HepG2 (cell line): ENCODE data around the gene ENSA. TPM values are rescaled to one million over a fixed set of nuclear protein-coding genes. Genes with fewer than 3 reads are reported as not detected.

ENCODE experiments used
- ATAC-seq: fragments of 200-7000 bp; cut with Tn5 transposase; 3 replicates; pipeline ENCODE4 v1.9.1; 2020; ENCODE audit warnings: mild to moderate bottlenecking, moderate library complexity
- BruUV-seq: library from RNA; stranded (reverse); fragments of 400-500 nt; replicated peaks from 2 replicates; lab custom pipeline; 2021; lab: Mats Ljungman, UMichigan
- CTCF ChIA-PET: fragments of 300-600 bp; formaldehyde crosslinking; extraction: SDS; loops from one replicate; lab custom pipeline; 2021; ENCODE audit warnings: low total read pairs, inconsistent platforms, low intra/inter-chr PET ratio; lab: Yijun Ruan, JAX
- POLR2A ChIA-PET: fragments of 350-600 bp; sonication (Branson Sonifier 250); formaldehyde crosslinking; loops from one replicate; lab custom pipeline; 2020; ENCODE audit warnings: antibody characterized with exemption, inconsistent platforms; lab: Yijun Ruan, JAX
- DNase-seq: peaks from one replicate; pipeline ENCODE4 v3.0.0-alpha.2; 2015; ENCODE audit warnings: low spot score
- FAIRE-seq: peaks from 3 replicates; lab custom pipeline; 2011; peaks lifted over from hg19 to GRCh38; lab: Jason Lieb, UNC
- H2AFZ ChIP-seq: one replicate; pipeline ENCODE4 v1.6.1; 2011; ENCODE audit warnings: low read length, inconsistent platforms
- H3K27ac ChIP-seq: fragments of 300-600 bp; 3 replicates; pipeline ENCODE4 v1.8.0; 2011; ENCODE audit warnings: mixed run types, mild to moderate bottlenecking, mixed read lengths, low read length, inconsistent platforms; ENCODE audit not compliant: insufficient read depth; ENCODE audit errors: extremely low read length
- H3K27me3 ChIP-seq, 2 experiments: fragments of 200-600 bp in 1 of 2; 2 replicates in 1 of 2; 3 replicates in 1 of 2; pipeline versions ENCODE4 v1.6.0 to v1.8.0; 2011; ENCODE audit warnings: low read length in 2 of 2, mild to moderate bottlenecking in 2 of 2, moderate library complexity in 2 of 2, inconsistent platforms in 1 of 2; ENCODE audit not compliant: insufficient read depth in 2 of 2, control insufficient read depth in 1 of 2
- H3K36me3 ChIP-seq, 2 experiments: fragments of 200-600 bp in 1 of 2; replicated peaks in 1 of 2; 2 replicates in 1 of 2; 3 replicates in 1 of 2; pipeline versions ENCODE4 v1.5.1 to v1.8.0; 2011; ENCODE audit warnings: low read length in 2 of 2, inconsistent platforms in 1 of 2; ENCODE audit not compliant: insufficient read depth in 2 of 2, control insufficient read depth in 1 of 2
- H3K4me1 ChIP-seq: 2 replicates; pipeline ENCODE4 v1.5.1; 2012; ENCODE audit warnings: low read length, inconsistent platforms; ENCODE audit not compliant: insufficient read depth
- H3K4me2 ChIP-seq: 2 replicates; pipeline ENCODE4 v1.6.0; 2011; ENCODE audit warnings: low read depth, low read length, inconsistent platforms
- H3K4me3 ChIP-seq, 3 experiments: fragments of 200-600 bp in 1 of 3; sonication (generic), shearing (Covaris generic) in 1 of 3; replicated peaks in 1 of 3; 2 replicates each; pipeline ENCODE4 v1.5.1; 2011 to 2016; ENCODE audit warnings: low read length in 3 of 3, inconsistent platforms in 2 of 3, low read depth in 2 of 3, mild to moderate bottlenecking in 2 of 3, control low read depth in 1 of 3, mixed read lengths in 1 of 3; ENCODE audit not compliant: insufficient read depth in 1 of 3
- H3K79me2 ChIP-seq: one replicate; pipeline ENCODE4 v1.6.1; 2011; ENCODE audit warnings: low read length, inconsistent platforms; ENCODE audit not compliant: insufficient read depth
- H3K9ac ChIP-seq: 2 replicates; pipeline ENCODE4 v1.6.0; 2011; ENCODE audit warnings: mild to moderate bottlenecking, low read depth, low read length, inconsistent platforms; ENCODE audit not compliant: insufficient read depth
- H3K9me3 ChIP-seq: 2 replicates; pipeline ENCODE4 v1.5.1; 2012; ENCODE audit warnings: mild to moderate bottlenecking, low read length
- H4K20me1 ChIP-seq: 2 replicates; pipeline ENCODE4 v1.6.0; 2011; ENCODE audit warnings: inconsistent platforms, mild to moderate bottlenecking, low read length, moderate library complexity; ENCODE audit not compliant: insufficient read depth
- ATM ChIP-seq: fragments of 450-650 bp; IDR thresholded peaks from 2 replicates; pipeline ENCODE4 v1.7.1; 2017; ENCODE audit warnings: mild to moderate bottlenecking, borderline replicate concordance
- ELF1 ChIP-seq: sonication (generic); formaldehyde crosslinking; IDR thresholded peaks from 2 replicates; pipeline ENCODE4 v1.4.0; 2020; ENCODE audit warnings: missing genetic modification reagents
- IRF2 ChIP-seq: IDR thresholded peaks from 2 replicates; pipeline ENCODE4 v1.6.1; 2018; ENCODE audit warnings: missing genetic modification reagents, missing compliant biosample characterization
- KDM3A ChIP-seq: IDR thresholded peaks from 2 replicates; pipeline ENCODE4 v1.6.1; 2018; ENCODE audit warnings: low read depth, missing compliant biosample characterization
- MAF1 ChIP-seq: sonication (generic); formaldehyde crosslinking; IDR thresholded peaks from 2 replicates; pipeline ENCODE4 v1.5.0; 2020; ENCODE audit warnings: missing genetic modification reagents, borderline replicate concordance
- PHF20 ChIP-seq: sonication (generic); formaldehyde crosslinking; IDR thresholded peaks from 2 replicates; pipeline ENCODE4 v1.5.0; 2020; ENCODE audit warnings: mild to moderate bottlenecking, missing genetic modification reagents
- RAD51 ChIP-seq: fragments of 450-650 bp; IDR thresholded peaks from 2 replicates; pipeline ENCODE4 v1.6.1; 2016; ENCODE audit warnings: borderline replicate concordance
- TBL1XR1 ChIP-seq: fragments of 150-350 bp; IDR thresholded peaks from 2 replicates; pipeline ENCODE4 v1.6.1; 2014; ENCODE audit warnings: borderline replicate concordance, low read length; ENCODE audit not compliant: partially characterized antibody
- ZNF615 ChIP-seq: sonication (generic); formaldehyde crosslinking; IDR thresholded peaks from 2 replicates; pipeline ENCODE4 v1.5.0; 2020; ENCODE audit warnings: mild to moderate bottlenecking, missing genetic modification reagents, borderline replicate concordance
- WGBS: methylation state at CpG from one replicate; pipeline ENCODE4 v1.1.6; 2017; ENCODE audit warnings: low lambda C conversion rate; 5-methylcytosine and 5-hydroxymethylcytosine counted together
- in situ Hi-C: cut with HindIII; loops from 2 replicates; pipeline ENCODE4 v1.10.0; 2017; ENCODE audit warnings: low pct_unique_long_range_greater_than_20kb; ENCODE audit not compliant: extremely low pct_ligation_motif_present
- intact Hi-C: fragments of 100-400 bp; cut with micrococcal nuclease; formaldehyde crosslinking; loops from one replicate; pipeline ENCODE4 v1.10.0; 2022; ENCODE audit not compliant: unreplicated experiment
- polyA plus RNA-seq, 8 experiments: library from polyadenylated mRNA; depleted of rRNA in 3 of 8; stranded (reverse) in 7 of 8; unstranded in 1 of 8; fragments of >200 nt; fragmentation: Illumina TruSeq in 4 of 8; extraction: Trizol in 4 of 8; gene quantifications; 2 replicates each; pipeline versions ENCODE4 v1.2.1 to v1.2.3, GENCODE V29; 2011 to 2016; ENCODE audit warnings: low read depth in 4 of 8, missing spikeins in 1 of 8, mixed read lengths in 1 of 8; ENCODE audit not compliant: insufficient read depth in 1 of 8
- total RNA-seq, 5 experiments: library from RNA; depleted of rRNA; stranded (reverse); fragments of >200 nt; fragmentation: Illumina TruSeq; extraction: Trizol; gene quantifications; 2 replicates each; pipeline ENCODE4 v1.2.3, GENCODE V29; 2016; ENCODE audit warnings: low read depth in 1 of 5
- TF ChIP-seq, protein P1 (sequence below), 2 experiments: sonication (generic) in 1 of 2; formaldehyde crosslinking in 1 of 2; IDR thresholded peaks; 2 replicates each; pipeline versions ENCODE4 v1.4.0 to v1.6.1; 2016 to 2020; ENCODE audit warnings: borderline replicate concordance in 1 of 2, low read depth in 1 of 2, mild to moderate bottlenecking in 1 of 2, missing genetic modification reagents in 1 of 2

Gene ENSA
- total and polyA plus RNA-seq, 2 of the 13 experiments (the other 11 are each of a cell fraction or from before 2014, with no cell fraction given) = 54.5 to 111 TPM

DNA sequence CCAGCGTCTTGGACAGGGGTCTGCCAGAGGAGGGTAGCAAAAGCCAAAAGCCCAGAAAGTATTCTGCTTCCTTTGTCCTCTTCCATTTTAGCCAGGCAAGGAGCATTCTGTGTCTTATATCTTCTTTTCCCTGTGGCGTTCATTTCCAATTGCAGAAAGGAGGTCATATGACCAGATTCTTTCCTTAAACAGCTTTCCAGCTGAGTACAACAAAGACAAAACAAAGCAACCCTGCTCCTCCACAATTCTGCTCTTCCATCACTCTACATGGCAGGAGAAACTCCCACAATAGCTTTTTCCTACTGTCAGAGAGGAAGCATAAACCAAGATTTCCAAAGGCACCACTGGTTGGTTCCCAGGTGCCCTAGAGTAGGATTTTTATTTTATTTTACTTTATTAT, 19.7 kb downstream of the ENSA start:
- WGBS = 93% methylated on average over 2 of the region's 2 CpGs
- Histone ChIP-seq H3K79me2 (peaks cover 3% of the 10 kb centered on the region), H3K36me3 (peaks cover 0 to 3% of the 10 kb centered on the region in 2 experiments; a peak in 1 of 5 replicates), H3K9me3 (no peaks in the 10 kb centered on the region), H4K20me1 (no peaks in the 10 kb centered on the region), H3K4me3 (no peak overlapping the region), H3K27me3 (no peaks in the 10 kb centered on the region), H3K9ac (no peak overlapping the region), H3K27ac (peak overlapping the region; percentile 42), H3K4me2 (no peak overlapping the region), H2AFZ (no peak overlapping the region), H3K4me1 (peaks cover 69% of the 10 kb centered on the region)
- intact Hi-C loops = loop anchor here (5.0 kb wide), 1 partner anchor 32 kb away; the partner anchor contains the start of gene MCL1
- ATAC-seq (no peak), FAIRE-seq (no peak), DNase-seq (no peak)
- ChIA-PET POLR2A (interaction anchor here (1.3 to 2.6 kb wide), 3 partner anchors 20 to 42 kb away, joined by 3 to 12 read pairs (median 5); partner anchors contain the start of genes ENSA and MCL1), CTCF (no interaction called here)
- TF ChIP-seq IRF2 (CRISPR knock-in tag) (no peak), ELF1 (no peak), MAF1 (CRISPR knock-in tag) (no peak), ATM (no peak), ZNF615 (CRISPR knock-in tag) (no peak), TBL1XR1 (no peak), RAD51 (no peak), KDM3A (no peak), PHF20 (CRISPR knock-in tag) (no peak)
- TF ChIP-seq, protein P1, sequence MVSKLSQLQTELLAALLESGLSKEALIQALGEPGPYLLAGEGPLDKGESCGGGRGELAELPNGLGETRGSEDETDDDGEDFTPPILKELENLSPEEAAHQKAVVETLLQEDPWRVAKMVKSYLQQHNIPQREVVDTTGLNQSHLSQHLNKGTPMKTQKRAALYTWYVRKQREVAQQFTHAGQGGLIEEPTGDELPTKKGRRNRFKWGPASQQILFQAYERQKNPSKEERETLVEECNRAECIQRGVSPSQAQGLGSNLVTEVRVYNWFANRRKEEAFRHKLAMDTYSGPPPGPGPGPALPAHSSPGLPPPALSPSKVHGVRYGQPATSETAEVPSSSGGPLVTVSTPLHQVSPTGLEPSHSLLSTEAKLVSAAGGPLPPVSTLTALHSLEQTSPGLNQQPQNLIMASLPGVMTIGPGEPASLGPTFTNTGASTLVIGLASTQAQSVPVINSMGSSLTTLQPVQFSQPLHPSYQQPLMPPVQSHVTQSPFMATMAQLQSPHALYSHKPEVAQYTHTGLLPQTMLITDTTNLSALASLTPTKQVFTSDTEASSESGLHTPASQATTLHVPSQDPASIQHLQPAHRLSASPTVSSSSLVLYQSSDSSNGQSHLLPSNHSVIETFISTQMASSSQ (IDR thresholded peaks at IDR 0.05; ENCODE audit: low read depth) = no peak
- TF ChIP-seq, protein P1 (CRISPR knock-in tag; IDR thresholded peaks at IDR 0.05; ENCODE audit: borderline replicate concordance) = no peak
- in situ Hi-C loops = no loop called here
- BruUV-seq = no TSS peak
